HEK293T (cell line): ENCODE measurements around the gene JARID2.
"Not testable (repeated sequence)": the region's sequence is repeated elsewhere in the genome, so short reads cannot be mapped to it uniquely, and the experiment has no call there.

Experiments
- CTCF ChIA-PET: fragments of 350-600 bp; formaldehyde crosslinking; extraction: SDS; loops from one replicate; lab custom pipeline; 2021; ENCODE audit warnings: antibody characterized with exemption, inconsistent platforms; lab: Yijun Ruan, JAX
- POLR2A ChIA-PET: fragments of 350-600 bp; formaldehyde crosslinking; extraction: SDS; loops from one replicate; lab custom pipeline; 2020; ENCODE audit warnings: antibody characterized with exemption, inconsistent platforms; lab: Yijun Ruan, JAX
- DNase-seq: peaks from one replicate; pipeline ENCODE4 v3.0.0; 2012; ENCODE audit warnings: mixed read lengths; ENCODE audit errors: extremely low spot score
- ARNT ChIP-seq: fragments of 450-650 bp; IDR thresholded peaks from 2 replicates; pipeline ENCODE4 v1.6.1; 2017; ENCODE audit warnings: mild to moderate bottlenecking
- BHLHE40 ChIP-seq: fragments of 450-650 bp; IDR thresholded peaks from 2 replicates; pipeline ENCODE4 v1.6.1; 2016; ENCODE audit warnings: mild to moderate bottlenecking, moderate library complexity, borderline replicate concordance
- CTBP1 ChIP-seq: fragments of 450-650 bp; IDR thresholded peaks from 2 replicates; pipeline ENCODE4 v1.6.1; 2016; ENCODE audit warnings: borderline replicate concordance
- ELF4 ChIP-seq: fragments of 450-650 bp; IDR thresholded peaks from 2 replicates; pipeline ENCODE4 v1.6.1; 2017; ENCODE audit warnings: antibody characterized with exemption
- FOXA1 ChIP-seq: fragments of 450-650 bp; IDR thresholded peaks from 2 replicates; pipeline ENCODE4 v1.6.1; 2016; ENCODE audit warnings: mild to moderate bottlenecking
- FOXK2 ChIP-seq: fragments of 450-650 bp; IDR thresholded peaks from 2 replicates; pipeline ENCODE4 v1.6.1; 2016; ENCODE audit warnings: mild to moderate bottlenecking
- FOXM1 ChIP-seq: fragments of 450-650 bp; IDR thresholded peaks from 2 replicates; pipeline ENCODE4 v1.6.1; 2017; ENCODE audit warnings: mild to moderate bottlenecking, borderline replicate concordance
- HDGF ChIP-seq: fragments of 450-650 bp; IDR thresholded peaks from 2 replicates; pipeline ENCODE4 v1.6.1; 2017; ENCODE audit warnings: antibody characterized with exemption, borderline replicate concordance
- L3MBTL2 ChIP-seq: fragments of 450-650 bp; conservative IDR thresholded peaks from 2 replicates; pipeline ENCODE4 v1.6.1; 2016; ENCODE audit warnings: mild to moderate bottlenecking
- LEF1 ChIP-seq: fragments of 450-650 bp; IDR thresholded peaks from 2 replicates; pipeline ENCODE4 v1.6.1; 2017; ENCODE audit warnings: mild to moderate bottlenecking, borderline replicate concordance
- NFRKB ChIP-seq: fragments of 450-650 bp; IDR thresholded peaks from 2 replicates; pipeline ENCODE4 v1.6.1; 2016; ENCODE audit warnings: mild to moderate bottlenecking, moderate library complexity
- PKNOX1 ChIP-seq: fragments of 450-650 bp; IDR thresholded peaks from 2 replicates; pipeline ENCODE4 v1.6.1; 2016
- SP1 ChIP-seq: fragments of 450-650 bp; IDR thresholded peaks from 2 replicates; pipeline ENCODE4 v1.6.1; 2017
- SUZ12 ChIP-seq: fragments of 450-650 bp; IDR thresholded peaks from 2 replicates; pipeline ENCODE4 v1.6.1; 2016; ENCODE audit warnings: mild to moderate bottlenecking
- TARDBP ChIP-seq: fragments of 450-650 bp; IDR thresholded peaks from 2 replicates; pipeline ENCODE4 v1.6.1; 2016
- ZNF384 ChIP-seq: fragments of 450-650 bp; IDR thresholded peaks from 2 replicates; pipeline ENCODE4 v1.6.1; 2016

JARID2 gene

DNA sequence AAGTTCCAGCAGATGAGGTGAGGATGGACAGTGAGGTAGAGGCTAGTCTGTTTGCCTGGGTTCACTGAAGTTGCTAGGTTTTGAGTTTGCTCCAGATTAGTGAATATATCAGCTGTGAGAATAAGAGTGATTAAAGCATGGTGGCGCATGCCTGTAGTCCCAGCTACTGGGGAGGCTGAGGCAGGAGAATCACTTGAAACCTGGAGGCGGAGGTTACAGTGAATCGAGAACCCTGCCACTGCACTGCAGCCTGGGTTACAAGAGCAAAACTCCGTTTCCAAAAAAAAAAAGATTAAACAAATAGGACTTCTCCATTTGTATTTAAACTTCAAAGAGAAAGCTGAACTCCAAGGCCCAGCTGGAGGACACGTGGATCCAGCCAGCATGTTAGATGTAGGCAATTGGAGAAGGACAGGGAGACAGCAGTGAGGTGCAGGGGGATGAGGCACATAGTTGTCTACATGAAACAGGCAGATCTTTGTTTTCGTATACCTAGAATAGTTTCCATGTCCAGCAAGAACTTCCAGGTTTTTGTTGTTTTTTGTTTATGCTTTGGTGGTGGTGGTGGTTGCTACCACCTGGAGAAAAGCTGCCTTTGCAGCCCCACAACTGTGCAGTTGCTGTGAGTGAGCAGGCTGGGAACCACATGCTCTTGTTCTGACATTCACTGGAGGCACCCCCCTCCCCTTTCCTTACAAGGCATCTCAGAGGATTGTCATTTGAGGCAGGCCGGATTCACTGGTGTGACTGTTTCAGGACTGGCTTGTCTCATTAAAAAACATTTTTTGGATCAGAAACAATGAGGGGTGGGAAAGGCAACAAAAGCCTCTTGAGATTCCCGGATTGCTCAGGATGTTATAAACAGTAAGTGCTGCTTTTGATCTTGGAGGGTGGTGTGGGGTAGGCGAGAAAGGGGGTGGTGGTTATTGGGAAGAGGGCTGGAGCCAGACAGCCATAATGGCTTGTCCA, 72.3 kb downstream of the JARID2 start:
- POLR2A ChIA-PET, result no interaction called here
- TF ChIP-seq ARNT (no peak), LEF1 (no peak), L3MBTL2 (no peak), CTBP1 (no peak), SUZ12 (no peak), BHLHE40 (no peak), ELF4 (no peak), NFRKB (no peak), TARDBP (no peak), PKNOX1 (no peak), SP1 (no peak), ZNF384 (no peak), HDGF (no peak), FOXA1 (no peak), FOXM1 (no peak), FOXK2 (no peak)
- CTCF ChIA-PET, result interaction anchor here (0.5 to 1.2 kb wide), 3 partner anchors 26 to 1150 kb away, joined by 3 to 4 read pairs (median 3); no protein-coding TSS in a partner anchor
- DNase-seq, result no peak

DNA sequence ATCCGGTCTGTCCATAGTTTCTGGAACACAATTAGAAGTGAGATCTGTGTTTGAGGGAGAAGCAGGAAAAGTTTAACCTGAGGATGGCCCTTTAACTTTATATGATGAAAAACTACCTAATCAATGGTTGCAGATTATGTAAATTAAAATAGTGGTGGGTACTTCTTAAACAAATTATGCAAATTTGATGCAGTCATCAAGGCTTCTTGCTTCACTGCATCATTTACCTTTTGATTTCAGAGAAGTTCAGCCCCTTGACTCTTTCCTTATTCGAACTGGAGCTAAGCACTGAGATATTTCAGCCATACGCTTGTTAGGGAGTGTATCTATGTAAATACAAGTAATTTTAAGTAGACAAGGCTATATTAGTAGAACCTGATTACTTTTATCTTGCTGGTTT, 73.8 kb downstream of the JARID2 start:
- no peak for TF ChIP-seq FOXM1
- TF ChIP-seq CTBP1, result no peak
- no peak for TF ChIP-seq SUZ12
- TF ChIP-seq L3MBTL2, result no peak
- TF ChIP-seq ELF4, result no peak
- TF ChIP-seq TARDBP, result no peak
- TF ChIP-seq LEF1, result no peak
- no peak for TF ChIP-seq HDGF
- no peak for TF ChIP-seq ARNT
- TF ChIP-seq FOXK2, result no peak
- TF ChIP-seq NFRKB, result no peak
- no peak for TF ChIP-seq BHLHE40
- TF ChIP-seq ZNF384, result no peak
- no peak for TF ChIP-seq FOXA1
- TF ChIP-seq PKNOX1, result no peak
- TF ChIP-seq SP1, result no peak
- DNase-seq, result no peak
- POLR2A ChIA-PET, result no interaction called here
- CTCF ChIA-PET, result no interaction called here

DNA sequence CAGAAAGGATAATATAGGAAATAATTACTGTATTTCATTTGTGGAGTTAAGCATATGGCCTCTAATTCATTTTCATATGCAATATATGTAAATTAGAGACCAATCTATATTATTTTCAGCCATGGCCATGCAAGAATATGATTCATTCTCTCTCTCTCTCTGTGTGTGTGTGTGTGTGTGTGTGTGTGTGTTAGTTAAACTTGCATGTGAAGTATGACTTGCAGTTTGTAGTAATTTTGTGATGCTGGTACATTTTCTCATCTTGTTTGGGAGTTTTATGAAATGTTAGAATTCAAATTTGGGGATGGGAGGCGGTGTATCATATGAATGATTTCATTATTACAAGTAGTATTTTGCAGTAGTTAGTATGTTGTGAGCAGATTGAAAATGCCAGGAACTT, 74.8 kb downstream of the JARID2 start:
- POLR2A ChIA-PET, result no interaction called here
- DNase-seq, result no peak
- CTCF ChIA-PET, result no interaction called here
- TF ChIP-seq CTBP1 (no peak), L3MBTL2 (no peak), NFRKB (no peak), LEF1 (no peak), FOXA1 (no peak), ELF4 (no peak)

GRCh38 chr6:15322184-15322583, 76.3 kb downstream of the JARID2 start:
- no peak for DNase-seq
- CTCF ChIA-PET, result no interaction called here
- TF ChIP-seq FOXK2, result no peak
- TF ChIP-seq PKNOX1, result no peak
- TF ChIP-seq LEF1, result no peak
- TF ChIP-seq ELF4, result no peak
- no peak for TF ChIP-seq ZNF384
- POLR2A ChIA-PET, result no interaction called here

- no peak for DNase-seq
- POLR2A ChIA-PET, result no interaction called here
- no peak for TF ChIP-seq BHLHE40
- no peak for TF ChIP-seq CTBP1
- no peak for TF ChIP-seq FOXK2
- TF ChIP-seq SUZ12, result no peak
- no peak for TF ChIP-seq TARDBP
- no peak for TF ChIP-seq NFRKB
- TF ChIP-seq LEF1, result no peak
- no peak for TF ChIP-seq FOXM1
- TF ChIP-seq HDGF, result no peak
- TF ChIP-seq L3MBTL2, result no peak
- CTCF ChIA-PET, result no interaction called here
These were observed 77.1 kb downstream of the JARID2 start for GRCh38 chr6:15322781-15323536.

GRCh38 chr6:15323611-15324010, 77.7 kb downstream of the JARID2 start:
- POLR2A ChIA-PET, CTCF ChIA-PET: not testable (repeated sequence)

More at GRCh38 chr6:15323611-15324010, 77.7 kb downstream of the JARID2 start:
- DNase-seq, result not testable (repeated sequence)
